ENCODE results near the gene PLD4.
A peak's percentile ranks its signal among the peaks of the same experiment; 100 is the strongest.

PLD4 gene

GRCh38 chr14:104956290-104956890 lies 31.7 kb downstream of the PLD4 start:
- no peak for DNase-seq (ENCODE audit: low spot score)

DNA sequence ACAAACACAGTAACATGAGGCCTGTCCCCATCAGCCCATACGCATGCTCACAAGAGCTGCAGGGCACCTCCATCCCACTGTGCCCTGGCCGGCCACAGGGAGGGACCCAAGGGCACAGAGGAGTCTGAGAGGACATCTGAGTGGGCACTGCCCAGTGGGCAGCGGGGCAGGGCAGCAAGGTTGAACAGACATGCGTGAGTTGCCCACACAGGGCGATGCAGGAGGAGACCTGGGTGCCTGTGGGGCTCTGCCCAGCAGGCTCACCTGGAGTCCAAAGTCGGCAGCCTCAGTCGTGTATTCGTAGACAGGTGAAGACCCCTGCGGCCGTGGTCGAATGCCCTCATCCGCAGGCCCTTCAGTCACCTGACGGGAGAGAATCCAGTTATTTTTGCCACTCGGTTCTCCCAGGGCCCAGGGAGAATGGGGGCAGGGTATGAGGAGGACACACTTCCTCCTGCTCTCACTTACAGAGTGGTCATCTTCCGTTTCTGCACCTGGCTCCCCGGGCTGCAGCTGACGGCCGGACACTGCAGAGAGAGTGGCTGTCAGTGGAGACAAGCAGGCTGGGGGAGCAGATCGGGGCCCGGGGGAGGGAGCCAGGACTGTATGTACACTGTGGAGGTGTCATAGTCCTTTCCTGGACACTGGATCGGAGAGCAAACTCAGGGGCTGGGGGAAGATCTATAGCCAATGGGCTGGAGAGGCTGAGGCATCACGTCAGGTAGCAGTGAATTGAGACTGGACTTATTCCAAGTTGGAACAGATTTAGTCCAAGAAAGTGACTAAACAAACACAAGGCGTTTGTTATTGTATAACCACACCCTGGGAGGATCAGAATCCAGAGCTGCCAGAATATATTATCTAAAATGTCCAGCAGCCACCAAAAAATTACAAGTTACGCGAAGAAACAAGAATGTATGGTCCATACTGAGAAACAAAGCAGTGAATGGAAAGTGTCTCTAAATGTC lies 32.8 kb downstream of the PLD4 start:
- no peak for DNase-seq (ENCODE audit: low spot score)

DNA sequence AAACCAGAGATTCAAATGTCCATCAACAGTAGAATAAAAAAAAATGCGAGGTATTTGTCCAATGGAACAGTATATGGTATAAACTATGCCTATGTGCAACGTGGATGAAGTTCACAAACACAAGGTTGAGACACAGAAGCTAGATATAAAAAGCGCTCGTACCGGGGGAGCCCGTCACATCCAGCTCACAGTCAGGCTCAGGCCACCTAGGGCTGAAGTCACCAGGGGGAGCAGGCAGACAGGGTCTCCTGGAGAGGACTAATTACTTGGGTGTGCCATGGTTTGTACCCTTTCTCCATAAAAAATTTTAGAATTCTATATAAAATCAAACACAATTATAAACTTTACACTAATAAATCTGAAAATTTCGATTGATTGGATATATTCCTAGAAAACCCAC lies 39.9 kb downstream of the PLD4 start:
- DNase-seq (ENCODE audit: low spot score), result no peak

DNA sequence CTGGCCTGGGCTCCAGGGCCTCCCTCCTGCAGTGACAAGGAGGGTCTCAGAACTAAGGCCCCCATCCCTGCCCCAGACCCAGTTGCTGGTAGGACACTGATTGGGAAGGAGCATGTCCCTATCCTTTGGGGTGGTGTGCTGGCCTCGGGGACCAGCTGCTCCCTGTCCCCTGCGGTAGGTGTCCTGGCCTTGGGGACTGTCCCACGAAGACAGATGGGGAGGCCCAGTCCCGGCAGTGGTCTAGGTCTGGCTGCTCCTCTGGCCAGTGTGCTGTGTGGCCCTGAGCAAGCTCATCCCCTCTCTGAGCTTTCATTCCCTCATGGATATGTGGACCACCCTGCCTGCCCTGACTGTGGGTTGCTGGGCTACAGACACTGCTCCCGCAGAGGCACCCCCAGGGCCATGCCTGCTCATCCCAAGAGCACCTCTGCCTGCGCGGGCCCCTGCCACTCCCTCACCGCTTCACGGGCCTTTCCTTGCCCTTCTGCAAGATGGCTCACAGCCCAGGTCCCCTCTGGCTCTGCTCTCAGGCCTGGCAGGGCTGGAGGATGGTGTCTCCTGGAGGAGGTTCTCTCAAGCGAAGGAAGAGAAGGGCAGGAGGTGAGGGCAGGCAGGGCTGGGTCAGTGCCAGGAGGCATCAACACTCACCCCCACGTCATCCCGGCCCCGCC lies 41.0 kb downstream of the PLD4 start:
- DNase-seq (ENCODE audit: low spot score), result no peak

DNA sequence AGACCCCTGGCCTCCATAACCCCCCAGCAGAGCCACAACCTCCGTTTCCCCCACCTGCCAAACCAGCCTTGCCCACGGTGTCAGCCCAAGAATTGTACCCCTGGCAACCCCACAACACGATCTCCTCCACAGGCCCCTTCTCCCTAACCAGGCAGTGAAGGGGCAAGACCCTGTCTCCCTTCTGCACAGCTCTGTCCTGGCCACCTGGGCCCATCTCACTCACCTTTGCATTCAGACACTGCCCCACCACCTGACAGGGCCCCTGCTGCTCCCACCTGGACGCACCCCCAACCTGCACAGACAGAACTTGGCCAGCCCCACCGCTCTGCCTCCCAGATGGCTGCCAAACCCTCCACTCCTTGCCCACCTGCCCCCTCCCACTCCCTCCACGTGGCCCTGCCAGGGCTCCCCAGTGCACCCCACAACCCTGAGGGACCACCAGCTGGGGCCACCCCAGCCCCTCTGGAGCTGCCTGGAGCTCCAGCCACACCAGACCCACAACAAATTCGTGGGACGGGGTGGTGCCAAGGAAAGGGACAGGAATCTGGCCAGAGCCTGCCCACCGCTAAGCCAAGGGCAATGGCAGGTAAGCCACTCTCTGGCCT lies 41.7 kb downstream of the PLD4 start:
- DNase-seq (ENCODE audit: low spot score), result no peak

GRCh38 chr14:104966981-104967385 lies 42.3 kb downstream of the PLD4 start:
- no peak for DNase-seq (ENCODE audit: low spot score)

DNA sequence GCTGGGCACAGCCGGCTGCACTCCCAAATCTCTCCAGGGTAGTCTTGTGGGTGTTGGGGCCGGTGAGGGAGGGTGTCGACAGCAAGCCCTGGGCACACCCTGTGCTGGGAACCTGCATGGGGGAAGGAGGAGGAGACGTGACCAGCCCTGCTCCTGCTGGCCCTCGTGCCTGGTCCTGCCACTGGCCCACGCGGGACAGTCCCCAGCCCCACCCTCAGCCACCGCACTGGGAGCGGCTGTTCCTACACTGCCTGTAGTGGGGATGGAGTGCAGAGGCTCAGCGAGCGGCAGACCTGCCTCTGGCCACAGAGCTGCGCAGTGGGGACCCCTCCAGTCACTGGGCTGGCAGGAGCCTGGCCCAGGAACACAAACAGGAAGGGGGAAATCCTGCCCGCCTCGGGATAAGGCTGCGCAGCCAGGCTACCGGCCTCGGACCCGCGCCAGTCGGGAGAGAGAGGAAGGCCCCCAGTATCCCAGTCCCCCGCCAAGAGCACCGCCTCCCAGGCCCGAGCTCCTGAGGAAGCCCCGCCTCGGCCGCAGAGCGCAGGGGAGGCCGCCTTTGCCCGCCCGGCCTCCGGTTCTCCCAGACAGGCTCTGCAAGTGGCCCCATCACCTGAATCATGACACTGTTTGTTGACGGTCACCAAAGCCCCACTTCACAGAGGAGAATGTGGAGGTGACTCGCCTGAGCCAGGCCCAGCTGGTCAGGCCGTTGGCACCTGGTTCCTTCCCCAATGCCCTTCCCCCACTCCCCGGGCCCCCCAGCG lies 42.9 kb downstream of the PLD4 start:
- peak; percentile 59 for DNase-seq (ENCODE audit: low spot score)

DNA sequence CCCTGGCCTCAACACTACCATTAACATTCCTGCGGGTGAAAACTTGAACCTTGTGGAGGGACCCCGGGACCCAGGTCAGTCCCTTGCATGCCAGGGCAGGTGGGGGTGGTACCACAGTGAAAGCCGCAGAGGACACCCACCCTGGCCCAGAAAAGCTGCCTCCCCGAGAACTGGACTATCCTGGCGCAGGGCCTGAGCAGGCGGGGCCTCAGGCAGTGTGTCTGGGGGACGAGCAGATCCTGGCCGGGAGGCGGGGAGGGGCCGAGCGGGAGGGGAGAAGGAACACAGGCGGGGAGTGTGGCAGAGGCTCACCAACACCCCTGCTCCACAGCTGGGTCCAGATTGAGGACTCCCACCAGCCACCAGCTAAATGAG lies 43.5 kb downstream of the PLD4 start:
- peak; percentile 64 for DNase-seq (ENCODE audit: low spot score)

GRCh38 chr14:104968541-104969401 lies 44.1 kb downstream of the PLD4 start:
- peak; percentile 32 for DNase-seq (ENCODE audit: low spot score)

DNA sequence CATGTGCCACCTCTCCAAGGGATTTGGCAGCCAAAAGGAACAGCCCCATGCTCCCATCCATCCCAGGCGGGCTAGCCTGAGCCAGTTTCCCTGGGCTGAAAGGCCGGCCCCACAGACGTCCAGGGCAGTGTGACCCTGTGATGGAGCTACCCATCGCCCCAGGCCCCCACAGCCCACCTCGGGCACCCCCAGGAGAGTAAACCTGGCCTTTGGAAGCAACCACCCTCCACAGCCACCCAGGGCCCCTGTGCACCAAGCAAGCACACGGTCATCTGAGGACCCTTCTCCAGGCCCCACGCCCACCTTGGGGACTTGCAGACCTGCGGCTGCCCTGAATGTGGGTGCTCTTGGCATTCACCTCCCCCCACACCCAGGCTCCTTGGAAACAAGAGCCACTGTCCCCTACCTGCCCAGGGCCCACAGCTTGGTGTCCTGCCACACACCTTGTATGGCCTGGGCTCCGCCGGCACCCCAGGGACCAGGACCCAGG lies 45.1 kb downstream of the PLD4 start:
- no peak for DNase-seq (ENCODE audit: low spot score)

GRCh38 chr14:104970231-104971068 lies 45.8 kb downstream of the PLD4 start:
- DNase-seq (ENCODE audit: low spot score), result peak; percentile 62

- DNase-seq (ENCODE audit: low spot score), result no peak
Observed at GRCh38 chr14:104971447-104972240, 47.0 kb downstream of the PLD4 start.

DNA sequence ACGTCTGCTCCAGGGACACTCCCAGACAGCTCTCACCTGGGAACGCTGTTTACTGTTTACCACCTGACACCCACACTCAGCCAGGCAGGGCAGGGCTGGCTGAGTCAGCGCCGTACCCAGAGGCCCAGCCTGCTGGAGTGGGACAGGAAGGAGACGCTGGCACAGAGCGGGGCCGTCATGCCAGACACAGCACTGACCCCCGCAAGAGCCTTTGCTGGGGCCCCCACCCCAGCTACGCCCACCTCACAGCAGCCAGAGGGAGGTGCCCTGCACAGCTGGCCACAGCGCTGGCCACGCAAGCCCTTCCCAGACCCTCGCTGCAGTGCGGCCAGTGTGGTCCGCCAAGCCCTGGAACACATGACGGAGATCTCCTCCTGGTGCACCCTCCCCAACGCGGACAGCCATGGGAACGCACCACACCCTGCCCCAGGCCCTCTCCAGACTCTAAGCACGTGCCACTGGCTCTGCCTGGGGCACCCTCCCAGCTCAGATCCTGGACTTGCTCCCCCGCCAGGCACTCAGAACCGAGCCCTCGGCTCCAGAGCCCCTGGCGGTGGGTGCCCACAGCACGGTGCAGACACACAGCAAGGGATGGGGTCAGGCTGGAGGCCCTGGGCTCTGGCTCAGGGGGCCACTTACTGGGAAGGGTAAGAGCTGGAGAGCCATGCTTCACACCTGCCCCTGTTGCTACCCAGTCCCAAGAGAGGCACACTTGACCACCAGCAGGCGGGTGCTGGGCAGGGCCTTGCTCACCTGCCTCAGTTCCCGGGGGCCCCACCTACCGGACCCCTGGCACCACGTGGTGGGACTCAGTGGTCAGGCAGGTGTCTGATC lies 47.8 kb downstream of the PLD4 start:
- DNase-seq (ENCODE audit: low spot score), result peak; percentile 97

GRCh38 chr14:104973135-104973384 lies 48.4 kb downstream of the PLD4 start:
- DNase-seq (ENCODE audit: low spot score), result no peak

GRCh38 chr14:104973385-104974145 lies 48.9 kb downstream of the PLD4 start:
- DNase-seq (ENCODE audit: low spot score), result peak; percentile 95

DNA sequence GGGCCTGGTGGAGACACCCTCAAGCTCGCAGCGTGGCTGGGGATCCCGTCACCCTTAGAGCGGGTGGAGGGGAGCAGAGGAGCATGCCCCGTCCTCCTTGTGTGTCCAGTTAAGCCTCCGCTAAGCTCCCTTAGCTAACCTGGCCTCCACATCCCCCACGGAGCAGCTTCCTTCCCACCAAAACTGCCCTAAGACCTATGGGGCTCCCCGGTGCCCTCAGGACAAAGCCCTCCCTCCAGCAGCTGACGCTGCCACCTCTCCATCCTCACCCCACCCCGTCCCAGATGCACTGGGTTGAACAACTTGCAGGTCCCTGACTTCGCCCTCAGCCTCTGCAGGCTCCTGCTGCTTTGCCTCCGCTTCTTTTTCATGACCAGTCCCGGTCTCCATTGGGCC lies 49.5 kb downstream of the PLD4 start:
- no peak for DNase-seq (ENCODE audit: low spot score)

GRCh38 chr14:104974665-104975390 lies 50.1 kb downstream of the PLD4 start:
- no peak for DNase-seq (ENCODE audit: low spot score)
